T-helper 1 cell treated with Interleukin-12 subunit alpha and Interleukin-12 subunit beta and Interleukin-4 antibody, amounts not matched to agents 30 μg/mL and 1 μg/mL, for 36 hours (primary cell): ENCODE measurements around the gene COL5A2.

Experiments used
- H3K27ac Mint-ChIP-seq: one replicate; pipeline ENCODE4 v1.8.0; 2021; ENCODE audit warnings: mild to moderate bottlenecking, mixed read lengths
- H3K27me3 Mint-ChIP-seq: one replicate; pipeline ENCODE4 v1.8.0; 2021; ENCODE audit warnings: low read depth, mixed read lengths
- H3K36me3 Mint-ChIP-seq: one replicate; pipeline ENCODE4 v1.8.0; 2021; ENCODE audit warnings: low read depth, mixed read lengths
- H3K4me1 Mint-ChIP-seq: one replicate; pipeline ENCODE4 v1.8.0; 2021; ENCODE audit warnings: low read depth, mixed read lengths
- H3K4me3 Mint-ChIP-seq: one replicate; pipeline ENCODE4 v1.8.0; 2021; ENCODE audit warnings: mild to moderate bottlenecking, moderate library complexity, mixed read lengths
- H3K9me3 Mint-ChIP-seq: one replicate; pipeline ENCODE4 v1.8.0; 2021; ENCODE audit warnings: mixed read lengths

COL5A2 gene

DNA sequence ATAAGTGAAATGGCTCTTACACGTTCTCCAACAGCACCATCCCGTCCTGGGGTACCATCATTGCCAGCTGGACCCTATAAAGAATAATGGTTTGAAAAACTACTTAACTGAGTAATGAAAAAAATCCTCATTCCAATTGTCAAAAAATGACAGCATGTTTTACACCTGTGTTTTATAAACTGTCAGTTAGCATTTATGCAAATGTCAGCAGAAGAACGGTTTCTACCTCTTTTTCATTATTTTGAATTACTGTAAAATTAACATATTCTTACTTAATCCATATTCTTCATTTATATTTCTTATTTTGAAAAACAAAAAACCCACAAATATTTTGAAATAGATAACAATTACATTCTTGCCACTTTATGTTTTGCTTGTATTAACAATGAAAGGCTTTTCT lies 131.4 kb downstream of the COL5A2 start:
- Mint-ChIP-seq H3K9me3 (no peaks in the 10 kb centered on the region), H3K36me3 (no peaks in the 10 kb centered on the region)

DNA sequence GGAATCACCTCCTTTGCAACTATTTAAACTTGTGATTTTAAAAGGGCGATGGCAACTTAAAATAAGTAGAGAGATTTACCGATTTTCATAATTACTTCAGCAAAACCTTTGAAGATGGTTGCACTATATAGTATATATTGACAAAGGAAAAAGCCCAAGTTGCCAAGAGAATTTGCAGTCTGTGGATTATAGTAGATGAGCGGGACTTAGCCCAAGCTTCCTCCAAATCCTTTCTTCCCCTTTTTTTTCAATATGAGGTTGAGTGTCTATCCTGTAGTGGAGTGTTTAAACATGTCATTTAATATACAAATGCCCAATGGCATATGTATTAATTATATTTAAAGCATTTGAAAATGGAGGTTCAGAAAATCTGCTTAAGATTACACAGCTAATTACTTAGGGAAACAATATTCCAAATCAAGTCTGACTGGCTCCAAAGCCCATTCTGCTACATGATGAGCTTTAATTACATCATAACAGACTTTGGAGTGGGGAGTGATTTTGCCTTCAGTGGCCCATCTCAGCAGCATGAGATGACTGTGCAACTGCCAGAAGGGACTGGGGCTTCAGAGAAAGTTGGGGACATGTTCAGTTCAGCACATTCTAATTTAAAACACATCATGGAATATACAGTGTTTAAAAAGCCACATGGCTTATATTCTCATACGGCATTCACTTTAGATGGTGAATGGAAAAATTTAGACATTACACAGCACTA lies 132.2 kb downstream of the COL5A2 start:
- H3K4me1 Mint-ChIP-seq, result no peaks in the 10 kb centered on the region
- no peak overlapping the region for H3K27ac Mint-ChIP-seq
- H3K9me3 Mint-ChIP-seq, result no peaks in the 10 kb centered on the region
- no peaks in the 10 kb centered on the region for H3K36me3 Mint-ChIP-seq
- H3K4me3 Mint-ChIP-seq, result no peak overlapping the region
- no peaks in the 10 kb centered on the region for H3K27me3 Mint-ChIP-seq

More for the DNA sequence above, 131.4 kb downstream of the COL5A2 start:
- Mint-ChIP-seq H3K4me1 (no peaks in the 10 kb centered on the region), H3K27ac (no peak overlapping the region), H3K27me3 (no peaks in the 10 kb centered on the region), H3K4me3 (no peak overlapping the region)

DNA sequence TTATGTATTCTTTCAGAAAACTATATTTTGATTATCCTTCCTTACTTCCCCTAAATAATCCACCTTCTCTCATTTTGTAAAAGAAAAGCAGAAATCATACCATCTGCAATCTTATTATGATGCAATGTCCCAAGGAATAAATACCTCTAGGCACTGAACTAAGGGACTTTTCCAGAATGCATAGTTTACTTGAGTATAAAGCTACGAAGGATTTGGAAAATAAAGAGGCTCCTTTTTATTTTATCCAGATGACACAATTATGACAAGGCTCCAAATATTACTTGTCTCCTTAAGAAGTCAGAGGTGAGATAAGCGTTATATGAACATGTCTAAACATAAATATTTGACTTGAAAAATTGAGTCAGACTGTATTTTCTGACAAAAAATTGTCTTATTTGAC lies 133.2 kb downstream of the COL5A2 start:
- Mint-ChIP-seq H3K9me3 (no peaks in the 10 kb centered on the region), H3K4me1 (no peaks in the 10 kb centered on the region), H3K4me3 (no peak overlapping the region), H3K27me3 (no peaks in the 10 kb centered on the region), H3K27ac (no peak overlapping the region), H3K36me3 (no peaks in the 10 kb centered on the region)

- Mint-ChIP-seq H3K36me3 (no peaks in the 10 kb centered on the region), H3K27ac (no peak overlapping the region), H3K4me3 (no peak overlapping the region), H3K9me3 (no peaks in the 10 kb centered on the region), H3K27me3 (no peaks in the 10 kb centered on the region), H3K4me1 (no peaks in the 10 kb centered on the region)
Measured at GRCh38 chr2:189045836-189046235, 133.7 kb downstream of the COL5A2 start.

DNA sequence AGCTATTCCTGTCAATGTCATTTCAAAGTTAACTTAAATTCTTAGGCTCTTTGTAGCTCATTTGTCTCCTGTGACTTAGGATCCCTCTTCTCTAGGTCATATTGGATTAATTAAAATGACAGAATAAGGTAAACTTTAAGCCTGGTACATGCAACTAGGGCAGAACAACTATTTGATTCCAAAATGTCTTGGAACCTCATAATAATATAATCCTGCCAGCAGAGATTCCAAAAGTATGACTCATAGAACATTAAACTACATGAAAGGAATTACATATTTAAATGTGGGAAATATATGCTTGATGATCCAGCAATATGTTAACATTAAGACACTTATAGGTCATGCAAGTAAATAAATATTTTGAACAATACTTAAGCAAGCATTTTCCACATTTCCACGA lies 142.0 kb downstream of the COL5A2 start:
- H3K27ac Mint-ChIP-seq, result no peak overlapping the region
- H3K4me1 Mint-ChIP-seq, result no peaks in the 10 kb centered on the region
- no peaks in the 10 kb centered on the region for H3K36me3 Mint-ChIP-seq
- no peak overlapping the region for H3K4me3 Mint-ChIP-seq
- no peaks in the 10 kb centered on the region for H3K27me3 Mint-ChIP-seq
- H3K9me3 Mint-ChIP-seq, result no peaks in the 10 kb centered on the region

DNA sequence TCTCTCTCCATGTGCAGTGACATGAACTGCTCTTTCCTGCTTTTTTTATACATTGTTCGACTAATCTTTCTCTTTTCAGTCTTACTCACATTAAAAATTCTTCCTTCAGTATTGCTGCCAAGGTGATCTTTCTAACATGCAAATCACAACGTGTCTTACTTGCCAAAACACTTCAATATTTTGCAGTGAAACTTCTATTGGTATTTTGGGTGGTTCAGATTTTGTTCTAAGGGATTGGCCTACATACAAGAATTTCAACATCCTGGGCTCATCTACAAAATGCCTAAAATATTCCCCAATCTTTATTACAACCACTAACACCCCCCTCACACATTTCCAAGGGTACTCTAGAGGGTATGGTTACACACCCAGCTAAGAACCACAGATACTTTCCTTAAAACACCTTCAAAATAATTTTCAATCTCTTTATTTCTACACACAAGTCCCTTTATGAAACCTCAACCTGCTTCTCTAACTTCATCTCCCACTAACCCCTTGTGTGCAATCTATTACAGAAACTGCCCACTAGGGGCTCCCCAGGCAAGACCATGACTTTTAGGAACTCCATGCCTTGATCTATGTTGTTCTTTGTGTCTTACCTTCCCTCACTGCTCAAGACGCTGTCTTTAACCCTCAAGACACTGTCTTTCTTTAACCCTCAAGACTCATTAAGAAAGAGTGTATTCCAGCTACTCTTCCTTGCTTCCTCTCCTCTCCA lies 154.5 kb downstream of the COL5A2 start:
- no peaks in the 10 kb centered on the region for H3K4me1 Mint-ChIP-seq
- no peaks in the 10 kb centered on the region for H3K9me3 Mint-ChIP-seq

DNA sequence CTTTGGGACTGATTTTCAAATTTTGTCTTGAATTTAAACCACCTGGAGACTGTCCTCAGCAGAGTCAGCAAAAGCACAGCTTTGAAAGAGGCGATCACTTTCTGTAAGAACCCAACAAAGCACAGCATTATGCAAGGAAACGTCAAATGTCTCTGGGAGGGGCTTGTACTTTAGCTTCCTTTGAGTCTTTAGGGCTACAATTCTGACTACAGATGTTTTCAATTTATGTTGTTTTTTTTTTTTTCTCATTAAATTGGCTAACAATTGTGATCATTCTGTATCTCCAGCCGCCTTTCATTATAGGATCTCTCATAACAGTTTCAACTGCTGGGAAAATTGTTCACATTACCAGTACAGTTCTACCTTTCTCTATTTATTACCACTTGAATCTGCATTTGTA lies 157.1 kb downstream of the COL5A2 start:
- H3K36me3 Mint-ChIP-seq, result no peaks in the 10 kb centered on the region
- no peaks in the 10 kb centered on the region for H3K9me3 Mint-ChIP-seq
- H3K4me1 Mint-ChIP-seq, result no peaks in the 10 kb centered on the region
- no peak overlapping the region for H3K27ac Mint-ChIP-seq
- H3K4me3 Mint-ChIP-seq, result no peak overlapping the region
- H3K27me3 Mint-ChIP-seq, result no peaks in the 10 kb centered on the region

More for the DNA sequence above, 154.5 kb downstream of the COL5A2 start:
- Mint-ChIP-seq H3K4me3 (no peak overlapping the region), H3K27me3 (no peaks in the 10 kb centered on the region), H3K27ac (no peak overlapping the region), H3K36me3 (no peaks in the 10 kb centered on the region)

DNA sequence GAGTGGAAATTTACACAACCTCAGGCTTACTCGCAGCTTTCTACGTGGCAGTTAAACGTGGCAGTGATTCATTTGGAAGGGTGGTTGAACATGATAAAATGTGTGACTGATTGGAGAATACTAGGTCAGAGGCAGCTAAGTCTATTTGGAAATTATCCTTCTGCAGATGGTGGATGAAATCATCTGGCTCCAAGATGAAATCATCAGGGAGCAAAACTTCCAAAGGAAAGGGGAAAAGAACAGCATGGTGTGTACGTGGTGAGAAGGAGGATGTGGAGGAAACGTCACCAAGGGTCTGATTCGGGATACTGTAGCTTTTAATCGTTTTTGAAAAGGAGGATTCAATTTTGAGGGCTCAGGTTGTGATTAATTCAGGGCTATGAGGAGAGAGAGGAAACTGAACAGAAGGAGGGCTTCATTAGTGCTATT lies 157.5 kb downstream of the COL5A2 start:
- Mint-ChIP-seq H3K27me3 (no peaks in the 10 kb centered on the region), H3K27ac (no peak overlapping the region)

DNA sequence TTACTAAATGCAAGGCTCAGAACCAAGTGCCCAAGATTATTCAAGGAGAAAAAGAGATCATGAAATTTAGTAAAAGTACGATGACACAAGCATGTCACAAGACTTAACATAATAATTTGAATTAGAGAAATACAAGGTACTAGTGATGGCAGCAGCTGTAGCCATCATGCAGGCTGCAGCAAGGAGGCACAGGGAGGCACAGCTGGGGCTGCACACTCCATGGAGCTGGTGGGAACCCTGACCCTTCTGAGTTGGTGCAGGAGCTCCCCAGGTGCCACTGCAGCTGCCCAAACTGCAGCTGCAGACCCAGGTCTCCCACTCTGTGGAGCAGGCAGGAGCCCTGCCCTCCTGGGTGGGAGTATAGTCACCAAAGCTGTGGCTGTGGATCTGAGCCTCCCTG lies 159.4 kb downstream of the COL5A2 start:
- H3K36me3 Mint-ChIP-seq, result no peaks in the 10 kb centered on the region
- no peak overlapping the region for H3K4me3 Mint-ChIP-seq
- H3K27ac Mint-ChIP-seq, result no peak overlapping the region
- no peaks in the 10 kb centered on the region for H3K9me3 Mint-ChIP-seq
- H3K4me1 Mint-ChIP-seq, result no peaks in the 10 kb centered on the region
- no peaks in the 10 kb centered on the region for H3K27me3 Mint-ChIP-seq

More for the DNA sequence above, 157.5 kb downstream of the COL5A2 start:
- H3K9me3 Mint-ChIP-seq, result no peaks in the 10 kb centered on the region
- H3K4me1 Mint-ChIP-seq, result no peaks in the 10 kb centered on the region
- H3K36me3 Mint-ChIP-seq, result no peaks in the 10 kb centered on the region
- no peak overlapping the region for H3K4me3 Mint-ChIP-seq

DNA sequence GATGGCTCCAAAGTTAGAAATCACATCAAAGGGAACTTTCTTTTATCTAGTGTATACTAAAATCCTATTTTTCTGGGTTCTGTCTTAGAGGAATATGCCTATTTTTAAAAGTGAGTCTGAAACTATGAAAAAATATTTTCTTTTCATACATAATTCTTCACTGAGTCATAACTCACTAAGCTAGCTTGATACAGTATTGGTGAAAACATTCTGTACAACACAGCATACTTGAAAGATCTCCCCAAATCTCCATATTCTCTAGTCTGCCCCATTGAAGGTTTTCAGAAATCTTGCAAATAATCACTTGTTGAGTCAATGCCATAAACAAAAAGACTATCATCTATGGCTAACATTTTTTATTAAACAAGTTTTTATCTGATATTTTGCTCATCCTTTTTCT lies 160.9 kb downstream of the COL5A2 start:
- Mint-ChIP-seq H3K27ac (no peak overlapping the region), H3K9me3 (no peaks in the 10 kb centered on the region), H3K4me1 (no peaks in the 10 kb centered on the region), H3K4me3 (no peak overlapping the region), H3K36me3 (no peaks in the 10 kb centered on the region), H3K27me3 (no peaks in the 10 kb centered on the region)

GRCh38 chr2:189016311-189016861 lies 163.2 kb downstream of the COL5A2 start:
- Mint-ChIP-seq H3K4me3 (no peak overlapping the region), H3K4me1 (no peaks in the 10 kb centered on the region), H3K27me3 (no peaks in the 10 kb centered on the region), H3K27ac (no peak overlapping the region), H3K9me3 (no peaks in the 10 kb centered on the region), H3K36me3 (no peaks in the 10 kb centered on the region)

GRCh38 chr2:189015359-189015758 lies 164.2 kb downstream of the COL5A2 start:
- no peaks in the 10 kb centered on the region for H3K36me3 Mint-ChIP-seq
- H3K9me3 Mint-ChIP-seq, result no peaks in the 10 kb centered on the region
- H3K4me3 Mint-ChIP-seq, result no peak overlapping the region
- no peak overlapping the region for H3K27ac Mint-ChIP-seq
- no peaks in the 10 kb centered on the region for H3K4me1 Mint-ChIP-seq
- H3K27me3 Mint-ChIP-seq, result no peaks in the 10 kb centered on the region

DNA sequence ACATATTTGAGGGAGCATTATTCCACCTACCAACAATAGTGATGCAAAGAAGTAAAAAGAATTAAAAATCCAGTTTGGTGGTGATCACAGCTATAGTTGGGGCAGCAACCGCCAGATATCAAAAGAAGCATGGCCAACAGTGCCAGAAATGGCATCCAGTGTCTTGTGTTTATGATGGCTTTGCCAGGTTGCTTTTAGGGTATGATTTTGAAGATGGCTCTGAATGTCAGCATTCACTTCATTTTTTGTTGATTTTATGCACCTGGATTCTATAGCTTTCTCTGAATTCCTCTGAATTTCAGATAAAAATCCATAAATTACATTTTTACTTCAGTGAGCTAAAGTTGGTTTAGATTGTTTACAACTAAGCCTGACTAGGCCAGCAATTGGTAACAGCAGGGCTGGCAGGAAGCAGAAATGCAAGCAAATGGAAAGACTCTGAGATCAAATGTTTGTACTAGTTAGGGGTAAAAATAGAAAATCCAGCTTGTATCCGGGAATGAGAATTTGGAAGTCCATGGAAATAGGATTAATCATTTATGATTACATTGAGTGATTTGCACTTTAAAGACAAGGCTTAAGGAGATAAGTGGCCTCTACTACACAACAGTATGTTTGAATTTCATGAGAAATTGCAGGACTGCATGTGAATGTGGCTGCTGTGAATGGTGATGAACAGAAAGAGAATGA lies 165.0 kb downstream of the COL5A2 start:
- H3K9me3 Mint-ChIP-seq, result no peaks in the 10 kb centered on the region
- H3K27ac Mint-ChIP-seq, result no peak overlapping the region

DNA sequence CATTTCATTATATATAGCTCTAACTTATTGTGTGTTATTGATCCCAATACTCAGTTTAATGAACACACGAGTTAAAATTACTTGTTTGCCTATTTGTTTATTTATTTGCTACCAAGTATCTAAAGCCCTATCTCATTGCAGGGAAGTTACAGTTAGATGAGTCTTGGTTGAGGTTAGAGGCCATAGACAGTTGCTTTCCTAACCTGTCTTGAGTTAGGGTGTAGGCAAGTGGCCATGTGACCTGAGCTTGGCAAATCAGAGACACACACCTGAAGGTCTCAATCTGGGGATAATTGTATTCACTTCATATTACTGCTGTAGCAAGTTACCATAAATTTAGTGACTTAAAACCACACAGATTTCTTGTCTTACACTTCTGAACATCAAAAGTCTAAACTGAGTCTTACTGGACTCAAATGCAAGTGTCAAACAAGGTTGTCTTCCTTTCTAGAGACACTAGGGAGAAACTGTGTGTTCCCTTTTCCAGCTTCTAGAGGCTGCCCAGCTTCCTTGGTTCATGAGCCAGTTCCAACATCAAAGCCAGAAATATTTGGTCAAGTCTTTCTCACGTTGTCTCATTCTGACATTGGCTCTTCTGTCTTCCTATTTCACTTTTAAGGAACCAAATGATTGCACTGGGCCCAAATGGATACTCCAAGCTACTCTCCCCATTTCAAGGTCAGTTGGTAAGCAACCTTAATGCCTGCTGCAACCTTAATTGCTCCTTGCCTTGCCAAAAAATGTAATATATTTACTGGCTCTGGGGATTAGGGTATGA lies 165.7 kb downstream of the COL5A2 start:
- no peak overlapping the region for H3K27ac Mint-ChIP-seq
- H3K27me3 Mint-ChIP-seq, result no peaks in the 10 kb centered on the region
- no peak overlapping the region for H3K4me3 Mint-ChIP-seq
- no peaks in the 10 kb centered on the region for H3K9me3 Mint-ChIP-seq
- no peaks in the 10 kb centered on the region for H3K4me1 Mint-ChIP-seq
- no peaks in the 10 kb centered on the region for H3K36me3 Mint-ChIP-seq

More for the DNA sequence above, 165.0 kb downstream of the COL5A2 start:
- H3K4me3 Mint-ChIP-seq, result no peak overlapping the region
- no peaks in the 10 kb centered on the region for H3K36me3 Mint-ChIP-seq
- H3K4me1 Mint-ChIP-seq, result no peaks in the 10 kb centered on the region
- no peaks in the 10 kb centered on the region for H3K27me3 Mint-ChIP-seq
